T-helper 1 cell treated with Interleukin-12 subunit alpha and Interleukin-12 subunit beta and Interleukin-4 antibody, amounts not matched to agents 30 ng/mL and 1 ng/mL, for 36 hours (primary cell): ENCODE measurements around the gene ATP5F1D. TPM values are rescaled to one million over a fixed set of nuclear protein-coding genes. Genes with fewer than 3 reads are reported as not detected.

ENCODE experiments used
- intact Hi-C: fragments of 100-400 bp; cut with micrococcal nuclease; formaldehyde crosslinking; loops from one replicate; pipeline ENCODE4 v1.15.1; 2024
- total RNA-seq: library from RNA; stranded (reverse); gene quantifications from 2 replicates; pipeline ENCODE4 v1.2.3, GENCODE V29; 2022

Gene ATP5F1D
- total RNA-seq, 1 donor from 2014 or later, result 161 TPM

DNA sequence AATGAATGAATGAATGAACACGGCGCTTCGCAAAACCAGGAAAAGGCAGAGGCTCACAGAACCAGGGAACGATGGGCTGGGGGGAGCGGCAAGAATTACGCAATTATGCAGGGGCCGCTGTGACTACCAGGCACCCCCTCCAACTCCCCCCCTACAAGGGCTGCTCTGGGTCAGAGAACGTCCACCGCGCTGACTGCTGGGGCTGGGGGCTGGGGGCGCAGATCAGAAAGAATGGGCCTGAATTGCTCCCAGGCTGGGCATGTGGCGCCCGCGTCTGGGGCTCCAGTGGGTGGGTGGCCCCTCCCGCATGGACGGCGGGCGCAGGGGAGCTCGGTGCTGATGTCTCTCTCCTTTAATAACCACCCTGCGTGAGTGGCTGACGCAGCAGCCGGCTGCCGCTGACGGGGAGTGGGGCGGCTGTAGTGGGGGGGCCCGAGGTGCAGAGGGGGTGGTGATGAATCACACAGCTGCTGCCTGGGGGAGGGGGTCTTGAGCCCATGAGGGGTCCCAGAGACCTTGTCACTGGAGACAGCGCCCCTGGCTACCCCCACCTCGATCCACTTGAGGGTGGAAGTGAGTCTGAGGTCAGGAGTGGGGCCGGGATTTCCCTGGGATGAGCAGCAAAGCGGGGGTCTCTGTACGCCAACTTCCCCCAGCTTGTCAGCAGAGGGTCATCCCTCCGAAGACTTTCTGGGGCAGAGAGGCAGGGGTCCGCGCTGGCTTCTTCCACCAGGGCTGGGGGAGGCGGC, 26.1 kb downstream of the ATP5F1D start:
- intact Hi-C loops, result loop anchor here (2.0 to 5.0 kb wide), 3 partner anchors 170 to 395 kb away; partner anchors contain the start of genes POLR2E and RPS15

DNA sequence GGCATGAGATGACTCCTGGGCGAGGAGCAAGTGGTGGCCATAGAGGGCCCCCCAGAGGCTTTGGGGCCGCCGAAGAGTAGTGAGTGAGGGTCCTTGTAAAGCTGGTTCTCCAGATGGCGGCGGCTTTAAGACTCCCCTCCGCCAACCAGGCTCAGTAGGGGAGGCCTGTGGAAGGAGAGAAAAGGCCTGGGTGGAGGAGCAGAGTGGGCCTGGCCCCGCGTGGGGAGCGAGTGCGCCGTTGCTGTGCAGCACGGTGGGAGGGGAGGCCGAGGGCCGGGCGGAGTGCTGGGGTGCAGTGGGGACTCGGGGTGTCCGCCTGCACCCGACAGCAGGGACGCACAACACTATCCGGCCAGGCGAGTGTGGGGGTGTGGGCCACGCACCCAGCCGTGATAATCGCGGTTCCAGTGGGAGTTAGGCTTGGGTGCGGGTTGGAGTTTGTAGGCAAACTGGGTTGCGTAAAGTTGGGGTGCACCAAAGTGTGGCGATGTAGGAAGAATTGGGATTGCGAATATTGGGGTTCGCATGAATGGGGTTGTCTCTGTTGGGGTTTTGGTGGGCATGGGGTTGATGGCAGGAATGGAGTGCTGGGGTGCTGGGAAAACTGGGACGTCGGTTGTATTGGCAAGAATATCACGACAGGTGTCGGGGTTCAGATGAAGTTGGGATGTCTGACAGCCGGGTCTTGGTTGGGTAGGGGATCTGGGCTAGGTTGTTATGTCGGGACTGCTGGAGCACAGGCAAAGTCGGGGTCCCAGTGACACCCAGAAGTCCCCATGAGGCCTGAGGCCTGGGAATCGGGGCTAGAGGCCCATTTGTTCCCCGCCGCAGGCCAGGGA, 26.9 kb downstream of the ATP5F1D start:
- intact Hi-C loops, result loop anchor here (1.0 to 5.0 kb wide), 7 partner anchors 7 to 471 kb away; partner anchors contain the start of genes POLR2E, PTBP1 and RPS15

GRCh38 chr19:1269065-1269477, 27.5 kb downstream of the ATP5F1D start, which contains the start of gene CIRBP:
Gene CIRBP (plus strand): TSS chr19:1269332. CDS start chr19:1270934, 1,602 bp downstream.
- intact Hi-C loops, result loop anchor here (1.0 to 5.0 kb wide), 7 partner anchors 8 to 472 kb away; partner anchors contain the start of genes POLR2E, PTBP1 and RPS15

DNA sequence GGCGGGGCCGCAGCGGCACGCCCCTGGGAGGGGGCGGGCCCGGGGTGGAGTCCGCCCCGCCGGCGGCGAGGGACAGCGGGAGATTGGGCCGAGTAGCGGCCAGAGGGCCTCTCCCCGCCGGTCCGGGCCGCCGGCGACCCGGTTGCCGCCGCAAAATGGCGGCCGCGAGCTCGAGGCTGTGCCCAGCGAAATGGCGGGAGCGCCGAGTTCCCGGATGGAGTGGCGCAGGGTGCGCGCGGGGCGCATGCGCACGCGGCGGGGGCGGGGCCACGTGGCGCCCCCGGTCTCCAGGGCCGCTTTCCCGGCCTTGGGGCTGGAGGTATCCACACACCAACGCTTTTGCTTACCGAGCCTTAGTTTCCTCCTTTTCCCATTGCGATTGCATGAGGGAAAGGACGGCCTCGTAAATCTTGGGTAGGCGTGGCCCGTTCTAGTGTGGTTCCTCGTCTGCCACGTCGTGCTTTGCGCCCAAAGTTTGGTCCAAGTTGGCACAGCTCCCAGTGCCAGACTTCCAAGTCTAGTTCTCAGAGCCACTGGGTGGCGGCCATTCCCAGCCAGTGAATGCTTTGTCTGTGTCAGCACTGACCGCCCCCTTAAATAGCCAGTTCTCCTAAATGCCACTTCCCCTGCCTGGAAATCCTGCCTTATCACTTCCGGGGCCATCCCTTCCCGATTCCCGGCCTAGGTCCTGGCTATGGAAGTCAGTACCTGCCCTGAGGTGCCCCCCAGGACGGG, 28.1 kb downstream of the ATP5F1D start:
- intact Hi-C loops, result loop anchor here (1.0 to 5.0 kb wide), 7 partner anchors 8 to 472 kb away; partner anchors contain the start of genes POLR2E, PTBP1 and RPS15

- intact Hi-C loops, result no loop called here
These were observed 28.8 kb downstream of the ATP5F1D start for GRCh38 chr19:1270213-1270853.

GRCh38 chr19:1270854-1271527, 29.4 kb downstream of the ATP5F1D start:
- intact Hi-C loops, result no loop called here

DNA sequence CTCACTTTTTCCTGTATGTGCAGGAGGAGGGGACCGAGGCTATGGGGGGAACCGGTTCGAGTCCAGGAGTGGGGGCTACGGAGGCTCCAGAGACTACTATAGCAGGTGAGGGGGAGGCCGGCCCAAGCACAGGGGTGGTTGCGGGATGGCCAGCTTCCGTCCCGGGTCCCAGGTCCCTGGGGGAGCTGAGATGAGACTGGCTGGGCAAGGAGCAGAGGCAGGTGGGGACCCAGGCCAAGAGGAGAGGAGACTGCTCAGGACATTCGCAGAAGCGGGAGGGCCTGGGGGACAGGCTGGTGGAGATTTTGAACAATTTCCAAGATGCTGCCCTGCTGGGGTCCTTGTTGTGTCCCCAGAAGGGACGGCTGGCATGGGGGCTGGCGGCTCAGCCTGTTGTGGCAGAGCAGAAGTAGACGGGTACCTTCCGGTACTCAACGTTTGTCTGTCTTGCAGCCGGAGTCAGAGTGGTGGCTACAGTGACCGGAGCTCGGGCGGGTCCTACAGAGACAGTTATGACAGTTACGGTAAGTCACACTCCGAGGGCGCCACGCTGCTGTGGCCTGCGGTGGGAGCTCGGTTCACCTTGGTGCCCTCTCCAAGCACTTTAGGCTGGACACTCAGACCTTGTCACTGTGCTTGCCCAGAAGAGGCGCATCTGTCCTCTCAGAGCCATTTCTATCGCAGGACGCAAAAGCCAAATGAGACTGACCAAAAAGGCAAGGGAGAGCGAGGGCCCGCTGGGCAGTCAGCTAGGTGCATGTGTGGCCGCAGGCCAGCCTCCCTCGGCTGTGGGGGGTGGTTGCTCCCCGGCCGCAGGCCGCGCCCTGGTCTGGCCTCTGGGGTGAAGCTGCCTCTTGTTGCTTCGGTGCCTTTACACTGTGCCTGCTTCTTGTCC, 30.2 kb downstream of the ATP5F1D start:
- intact Hi-C loops, result no loop called here

DNA sequence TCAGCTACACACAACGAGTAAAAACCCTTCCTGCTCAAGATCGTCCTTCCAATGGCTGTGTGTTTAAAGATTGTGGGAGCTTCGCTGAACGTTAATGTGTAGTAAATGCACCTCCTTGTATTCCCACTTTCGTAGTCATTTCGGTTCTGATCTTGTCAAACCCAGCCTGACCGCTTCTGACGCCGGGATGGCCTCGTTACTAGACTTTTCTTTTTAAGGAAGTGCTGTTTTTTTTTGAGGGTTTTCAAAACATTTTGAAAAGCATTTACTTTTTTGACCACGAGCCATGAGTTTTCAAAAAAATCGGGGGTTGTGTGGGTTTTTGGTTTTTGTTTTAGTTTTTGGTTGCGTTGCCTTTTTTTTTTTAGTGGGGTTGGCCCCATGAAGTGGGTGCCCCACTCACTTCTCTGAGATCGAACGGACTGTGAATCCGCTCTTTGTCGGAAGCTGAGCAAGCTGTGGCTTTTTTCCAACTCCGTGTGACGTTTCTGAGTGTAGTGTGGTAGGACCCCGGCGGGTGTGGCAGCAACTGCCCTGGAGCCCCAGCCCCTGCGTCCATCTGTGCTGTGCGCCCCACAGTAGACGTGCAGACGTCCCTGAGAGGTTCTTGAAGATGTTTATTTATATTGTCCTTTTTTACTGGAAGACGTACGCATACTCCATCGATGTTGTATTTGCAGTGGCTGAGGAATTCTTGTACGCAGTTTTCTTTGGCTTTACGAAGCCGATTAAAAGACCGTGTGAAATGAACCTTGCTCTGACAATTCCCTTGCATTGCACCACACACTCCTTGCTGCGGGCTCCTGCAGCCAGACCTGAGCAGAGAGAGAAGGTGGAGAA, 31.1 kb downstream of the ATP5F1D start:
- intact Hi-C loops, result no loop called here

DNA sequence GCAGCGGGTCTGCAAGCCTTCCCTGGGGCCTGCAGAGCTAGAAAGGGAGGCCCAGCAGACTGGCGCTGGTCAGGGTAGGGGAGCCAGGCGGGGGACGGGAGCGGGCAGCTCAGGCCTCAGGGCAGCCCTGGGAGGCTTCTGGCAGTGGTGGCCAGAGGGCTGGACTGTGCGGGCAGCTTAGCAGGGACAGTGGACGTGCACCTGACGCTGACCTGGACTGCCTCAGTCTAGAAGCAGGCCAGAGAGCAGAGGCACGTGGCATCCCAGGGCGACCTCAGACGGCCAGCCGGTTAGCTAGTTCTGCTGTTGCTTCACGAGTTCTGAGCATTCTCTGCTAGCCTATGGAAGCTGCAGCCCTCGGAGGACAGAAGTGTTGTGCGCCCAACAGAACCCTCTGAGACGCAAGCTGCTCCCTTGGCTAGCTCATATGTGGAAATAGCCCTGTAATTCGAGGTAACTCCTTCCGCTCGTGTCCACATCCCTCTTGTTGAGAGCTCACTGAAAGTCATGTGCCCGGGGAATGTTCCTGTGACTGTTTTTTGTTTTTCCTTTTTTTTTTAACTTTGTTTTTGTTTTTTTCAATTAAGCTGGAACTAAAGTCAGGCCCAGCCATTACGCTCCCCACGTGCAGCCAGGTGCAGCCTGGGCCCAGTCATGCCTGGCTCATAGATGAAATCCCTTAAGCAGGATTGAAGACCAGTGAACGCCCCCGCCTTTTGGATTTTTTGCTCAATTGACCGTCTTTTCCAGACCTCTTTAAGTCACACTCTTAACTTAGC, 31.9 kb downstream of the ATP5F1D start:
- intact Hi-C loops, result loop anchor here (2.0 kb wide), 1 partner anchor 81 kb away; a partner anchor contains a TSS

DNA sequence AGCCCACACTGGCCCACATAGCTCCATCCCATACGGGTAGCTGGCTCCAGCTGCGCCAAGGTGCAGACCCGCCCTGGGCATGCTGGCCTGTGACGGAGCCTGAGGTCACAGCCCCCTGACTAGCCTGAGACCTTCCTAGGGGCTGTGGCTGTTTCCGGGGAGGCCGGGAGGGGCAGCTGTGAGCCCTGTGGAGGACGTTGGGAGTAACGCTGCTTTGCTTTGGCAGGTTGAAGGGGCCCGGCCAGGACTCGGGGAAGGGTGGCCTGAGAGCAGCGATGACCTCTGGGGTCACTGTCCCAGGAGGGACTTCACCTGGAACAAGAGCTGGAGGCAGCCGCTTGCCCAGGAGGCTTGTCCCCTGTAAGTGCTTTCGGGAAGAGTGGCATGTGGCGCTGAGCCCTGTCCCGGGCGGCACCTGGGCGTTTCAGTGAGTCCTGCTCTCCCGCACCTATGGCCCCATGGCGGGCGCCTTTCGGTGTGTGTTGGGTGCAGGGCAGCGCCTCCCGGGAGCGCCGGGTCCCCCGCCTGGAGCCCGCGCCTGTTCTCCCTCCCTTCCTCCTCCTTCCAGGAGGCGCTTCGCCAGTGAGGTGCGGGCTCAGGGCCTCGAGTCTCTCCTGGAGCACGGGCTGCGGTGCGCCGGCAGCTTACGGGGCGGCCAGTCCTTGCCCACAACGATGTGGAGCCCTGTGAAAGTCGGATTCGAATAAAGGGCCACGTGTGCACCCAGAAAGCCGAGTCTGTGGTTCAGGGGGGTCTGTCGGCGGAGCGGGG, 32.7 kb downstream of the ATP5F1D start:
- intact Hi-C loops, result loop anchor here (2.0 kb wide), 1 partner anchor 81 kb away; a partner anchor contains a TSS

GRCh38 chr19:1274852-1275259, 33.3 kb downstream of the ATP5F1D start:
- intact Hi-C loops, result loop anchor here (1.0 to 2.0 kb wide), 3 partner anchors 9 to 108 kb away; partner anchors contain the start of gene NDUFS7

- intact Hi-C loops, result loop anchor here (1.0 to 2.0 kb wide), 3 partner anchors 9 to 108 kb away; partner anchors contain the start of gene NDUFS7
These were observed 33.9 kb downstream of the ATP5F1D start, which contains the start of gene FAM174C for GRCh38 chr19:1275260-1275975. Gene FAM174C (plus strand): TSS chr19:1275530. CDS start chr19:1275550, 20 bp downstream.

DNA sequence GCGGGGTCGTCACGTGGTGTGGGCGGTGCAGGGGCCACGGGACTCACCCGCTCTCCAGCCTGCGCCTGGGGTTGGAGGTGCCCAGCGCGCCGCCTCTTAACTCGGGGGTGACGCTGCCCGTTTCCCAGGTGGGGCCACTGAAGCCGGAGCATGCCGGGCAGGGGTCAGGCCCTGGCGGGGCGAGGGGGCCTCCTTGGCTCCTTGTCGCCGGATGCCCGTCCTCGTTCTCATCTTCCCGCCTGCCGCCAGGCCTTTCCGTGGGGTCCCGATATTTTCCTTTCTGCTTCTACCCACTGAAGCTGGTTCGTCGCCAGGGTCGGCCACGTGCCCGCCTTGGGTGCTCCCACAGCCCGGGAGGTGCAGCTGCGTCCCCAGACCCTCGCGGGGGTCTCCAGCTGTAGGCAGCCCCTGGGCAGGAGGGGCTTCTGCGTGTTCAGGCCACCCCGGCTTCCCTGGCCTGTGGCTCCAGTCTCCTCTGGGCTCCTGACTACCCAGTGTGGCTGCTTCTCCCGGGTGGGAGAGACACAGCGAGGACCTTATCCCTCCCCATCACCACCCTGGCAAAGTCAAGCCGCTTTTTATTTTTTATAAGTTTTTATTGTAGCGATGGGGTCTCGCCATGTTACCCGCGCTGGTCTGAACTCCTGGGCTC, 34.6 kb downstream of the ATP5F1D start:
- intact Hi-C loops, result loop anchor here (1.0 to 2.0 kb wide), 4 partner anchors 10 to 131 kb away; partner anchors contain the start of genes DAZAP1 and NDUFS7

DNA sequence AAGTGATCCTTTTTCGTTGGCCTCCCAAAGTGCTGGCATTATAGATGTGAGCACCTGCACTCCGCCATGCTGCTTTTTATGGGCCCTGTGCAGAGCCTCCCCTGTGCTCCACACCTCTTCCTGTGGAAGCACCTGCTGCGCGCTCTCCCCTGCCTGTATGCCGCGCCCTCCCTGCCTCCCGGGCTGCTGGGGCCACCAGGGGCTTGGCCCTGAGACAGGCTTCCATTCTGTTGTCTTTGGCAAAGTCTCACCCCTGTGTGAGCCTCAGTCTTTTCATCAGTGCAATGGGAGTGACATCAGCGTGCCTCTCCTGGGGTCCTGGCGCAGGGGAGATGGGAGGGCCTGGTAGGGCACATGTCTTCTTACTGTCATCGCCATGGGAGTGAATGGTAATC, 35.1 kb downstream of the ATP5F1D start:
- intact Hi-C loops, result loop anchor here (1.0 kb wide), 1 partner anchor 131 kb away; the partner anchor contains the start of gene DAZAP1

DNA sequence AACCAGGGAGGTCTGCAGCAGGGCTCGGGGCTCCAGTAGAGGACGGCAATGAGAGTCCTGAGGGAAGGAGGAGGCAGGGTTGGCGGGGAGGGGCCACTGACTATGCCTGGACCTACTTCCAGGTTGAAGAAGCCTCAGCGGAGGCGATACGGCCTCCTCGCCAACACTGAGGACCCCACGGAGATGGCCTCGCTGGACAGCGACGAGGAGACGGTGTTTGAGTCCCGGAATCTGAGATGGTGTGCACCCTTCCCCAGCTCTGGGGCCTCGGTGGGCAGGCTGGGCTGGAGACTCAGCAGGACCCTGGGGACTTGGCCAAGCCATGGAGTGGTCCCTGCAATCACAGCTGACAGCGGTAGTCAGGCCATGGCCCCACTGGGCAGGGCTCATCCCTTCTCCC, 35.5 kb downstream of the ATP5F1D start:
- intact Hi-C loops, result no loop called here
